AG04449 (cell line): ENCODE data around the gene DNAJB7.
"Not testable (repeated sequence)": the region's sequence is repeated elsewhere in the genome, so short reads cannot be mapped to it uniquely, and the experiment has no call there.

Source experiments
- CTCF ChIA-PET: fragments of 350-600 bp; formaldehyde crosslinking; extraction: SDS; loops from one replicate; lab custom pipeline; 2021; ENCODE audit warnings: antibody characterized with exemption; lab: Yijun Ruan, JAX
- POLR2A ChIA-PET: fragments of 400-600, 350-600 bp; formaldehyde crosslinking; extraction: SDS; loops from one replicate; lab custom pipeline; 2020; ENCODE audit warnings: antibody characterized with exemption, inconsistent platforms; lab: Yijun Ruan, JAX
- DNase-seq: peaks from one replicate; pipeline ENCODE4 v3.0.0-alpha.2; 2010; ENCODE audit warnings: low read depth, low spot score
- H3K4me3 ChIP-seq: 2 replicates; pipeline ENCODE4 v1.5.1; 2011; ENCODE audit warnings: low read depth, mild to moderate bottlenecking, control low read depth, low read length
- TF ChIP-seq, protein P1 (sequence below): IDR thresholded peaks from one replicate; pipeline ENCODE4 v1.5.1; 2011; ENCODE audit warnings: mild to moderate bottlenecking, moderate library complexity, low read length, control low read depth, inconsistent platforms; ENCODE audit not compliant: insufficient read depth; ENCODE audit errors: missing control alignments

Gene DNAJB7

GRCh38 chr22:40834619-40835018 lies 27.3 kb downstream of the DNAJB7 start:
- no peak overlapping the region for H3K4me3 ChIP-seq
- TF ChIP-seq, protein P1, sequence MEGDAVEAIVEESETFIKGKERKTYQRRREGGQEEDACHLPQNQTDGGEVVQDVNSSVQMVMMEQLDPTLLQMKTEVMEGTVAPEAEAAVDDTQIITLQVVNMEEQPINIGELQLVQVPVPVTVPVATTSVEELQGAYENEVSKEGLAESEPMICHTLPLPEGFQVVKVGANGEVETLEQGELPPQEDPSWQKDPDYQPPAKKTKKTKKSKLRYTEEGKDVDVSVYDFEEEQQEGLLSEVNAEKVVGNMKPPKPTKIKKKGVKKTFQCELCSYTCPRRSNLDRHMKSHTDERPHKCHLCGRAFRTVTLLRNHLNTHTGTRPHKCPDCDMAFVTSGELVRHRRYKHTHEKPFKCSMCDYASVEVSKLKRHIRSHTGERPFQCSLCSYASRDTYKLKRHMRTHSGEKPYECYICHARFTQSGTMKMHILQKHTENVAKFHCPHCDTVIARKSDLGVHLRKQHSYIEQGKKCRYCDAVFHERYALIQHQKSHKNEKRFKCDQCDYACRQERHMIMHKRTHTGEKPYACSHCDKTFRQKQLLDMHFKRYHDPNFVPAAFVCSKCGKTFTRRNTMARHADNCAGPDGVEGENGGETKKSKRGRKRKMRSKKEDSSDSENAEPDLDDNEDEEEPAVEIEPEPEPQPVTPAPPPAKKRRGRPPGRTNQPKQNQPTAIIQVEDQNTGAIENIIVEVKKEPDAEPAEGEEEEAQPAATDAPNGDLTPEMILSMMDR = no peak
- POLR2A ChIA-PET = no interaction called here
- DNase-seq = no peak
- CTCF ChIA-PET = no interaction called here

GRCh38 chr22:40829131-40829530 lies 32.8 kb downstream of the DNAJB7 start:
- ChIA-PET POLR2A (no interaction called here), CTCF (interaction anchor here (1.0 to 1.2 kb wide), 2 partner anchors 70 to 146 kb away, joined by 3 read pairs; no protein-coding TSS in a partner anchor)
- TF ChIP-seq, protein P1 = no peak
- H3K4me3 ChIP-seq = no peak overlapping the region
- DNase-seq = no peak

DNA sequence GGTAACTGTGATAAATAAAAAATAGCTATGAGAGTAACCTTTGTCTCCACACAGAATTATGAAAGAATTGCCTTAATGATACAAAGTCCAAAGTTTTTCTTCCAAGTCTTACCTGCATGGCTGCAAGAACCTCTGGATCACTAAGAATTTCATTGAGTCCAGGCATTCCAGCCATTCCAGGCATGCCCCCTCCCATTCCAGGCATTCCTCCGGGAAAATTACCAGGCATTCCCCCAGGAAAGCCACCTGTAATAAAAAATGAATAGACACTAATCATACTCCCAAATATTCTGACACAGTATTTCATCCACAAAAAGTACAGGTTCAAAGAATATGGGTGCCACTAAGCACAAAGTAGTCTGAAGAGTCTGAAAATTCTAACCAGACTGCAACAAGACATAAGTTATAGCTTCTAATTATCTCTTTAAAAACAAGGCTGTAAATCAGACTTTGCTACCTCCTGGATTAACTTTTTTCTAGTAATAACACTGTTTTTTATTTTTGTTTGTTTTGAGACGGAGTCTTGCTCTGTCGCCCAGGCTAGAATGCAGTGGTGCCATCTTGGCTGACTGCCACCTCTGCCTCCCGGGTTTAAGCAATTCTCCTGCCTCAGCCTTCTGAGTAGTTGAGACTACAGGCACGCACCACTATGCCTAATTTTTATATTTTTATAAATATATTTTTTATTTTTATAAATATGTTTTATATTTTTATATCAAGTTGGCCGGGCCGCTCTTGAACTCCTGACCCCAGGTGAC lies 34.8 kb downstream of the DNAJB7 start:
- POLR2A ChIA-PET = no interaction called here
- CTCF ChIA-PET = interaction anchor here (1.5 kb wide), 1 partner anchor 390 kb away, joined by 5 read pairs; no protein-coding TSS in a partner anchor
- TF ChIP-seq, protein P1 = no peak
- no peak for DNase-seq
- no peak overlapping the region for H3K4me3 ChIP-seq

DNA sequence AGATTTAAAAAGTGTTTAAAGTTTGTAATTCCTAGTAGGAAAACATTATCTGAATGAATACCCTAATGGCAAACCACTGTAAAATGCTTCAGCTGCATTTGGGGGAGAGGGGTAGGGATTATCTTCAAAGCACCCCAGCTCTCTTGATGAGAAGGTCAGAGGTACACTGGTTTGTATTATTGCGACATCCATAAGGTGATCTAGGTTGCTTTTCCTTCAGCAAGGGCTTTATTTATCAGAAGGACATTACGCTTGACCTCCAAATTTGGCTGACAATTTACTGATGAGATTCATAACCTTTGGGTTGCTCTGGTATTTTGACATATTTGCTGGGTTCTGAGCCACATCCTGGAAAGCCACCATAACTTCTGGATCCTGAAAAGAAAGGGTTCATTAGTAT lies 35.6 kb downstream of the DNAJB7 start:
- POLR2A ChIA-PET, DNase-seq, CTCF ChIA-PET, H3K4me3 ChIP-seq: not testable (repeated sequence)

DNA sequence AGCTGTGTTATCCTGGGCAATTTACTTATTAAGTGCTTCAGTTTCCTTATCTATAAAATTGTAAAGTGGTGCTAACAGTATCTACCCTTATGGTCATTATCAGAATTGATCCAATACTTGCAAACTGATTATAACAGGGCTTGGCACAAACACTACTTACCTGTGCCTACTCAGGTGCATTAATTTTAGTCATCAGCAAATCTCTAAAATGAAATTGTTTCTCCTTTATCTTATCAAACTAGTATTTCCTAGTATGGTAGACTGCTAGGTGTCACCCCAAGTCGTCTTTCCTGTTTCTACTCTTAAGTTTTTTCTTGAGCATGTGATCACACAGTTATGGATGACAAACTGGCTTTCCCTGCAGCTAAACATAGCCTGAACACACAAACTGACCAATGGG lies 38.5 kb downstream of the DNAJB7 start:
- ChIA-PET CTCF (interaction anchor here (2.3 kb wide), 1 partner anchor 140 kb away, joined by 6 read pairs; no protein-coding TSS in a partner anchor), POLR2A (no interaction called here)
- H3K4me3 ChIP-seq = no peak overlapping the region
- TF ChIP-seq, protein P1 = no peak
- no peak for DNase-seq

DNA sequence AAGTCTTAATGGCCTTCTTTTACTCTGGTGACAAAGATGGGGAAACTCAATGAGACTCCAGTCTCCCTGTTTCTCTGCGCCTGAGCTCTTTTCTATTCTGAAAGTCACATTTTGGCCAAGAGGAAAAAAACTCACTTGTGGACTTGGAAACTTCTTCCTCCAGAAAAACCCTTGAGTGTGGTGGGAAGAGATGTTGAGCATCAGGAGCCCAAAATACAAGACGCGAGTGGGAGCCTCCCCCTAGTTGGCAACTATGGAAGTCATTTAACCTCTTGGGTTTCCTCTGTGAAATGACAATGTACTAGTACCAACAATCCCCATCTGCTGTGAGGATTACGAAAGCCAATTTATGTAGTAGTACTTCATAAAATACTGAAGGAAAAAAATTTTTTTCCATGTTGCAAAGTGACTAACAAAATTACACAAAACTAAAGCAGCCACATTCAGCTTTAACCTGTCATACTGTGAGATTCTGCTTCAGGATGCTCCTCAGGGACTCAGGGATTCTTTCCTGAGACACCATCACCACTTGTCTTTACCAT lies 42.2 kb downstream of the DNAJB7 start:
- TF ChIP-seq, protein P1 = no peak
- DNase-seq = no peak
- H3K4me3 ChIP-seq = peak overlapping the region; percentile 99
- POLR2A ChIA-PET = interaction anchor here (0.7 kb wide), 1 partner anchor 136 kb away, joined by 3 read pairs; no protein-coding TSS in a partner anchor
- CTCF ChIA-PET = interaction anchor here (1.0 to 4.6 kb wide), 4 partner anchors 11 to 173 kb away, joined by 3 to 15 read pairs (median 4); no protein-coding TSS in a partner anchor
